CD14-positive monocyte (primary cell): ENCODE data around the gene C17orf114.
A peak's percentile ranks its signal among the peaks of the same experiment; 100 is the strongest.

Source experiments
- DNase-seq, 3 donors: peaks; one replicate each; pipeline ENCODE4 v3.0.0-alpha.2; 2011 to 2022
- H2AFZ ChIP-seq: 2 replicates; pipeline ENCODE4 v1.6.0; 2012; ENCODE audit warnings: mild to moderate bottlenecking, low read depth, low read length, inconsistent platforms; ENCODE audit not compliant: insufficient read depth, poor library complexity, severe bottlenecking
- H3K27ac ChIP-seq, 2 donors: 1 replicate in 1 of 2; 2 replicates in 1 of 2; pipeline ENCODE4 v1.5.1; 2012 to 2013; ENCODE audit warnings: low read length in 2 of 2, control low read depth in 1 of 2, inconsistent platforms in 1 of 2, low read depth in 1 of 2, mild to moderate bottlenecking in 1 of 2
- H3K27me3 ChIP-seq, 2 donors: one replicate each; pipeline versions ENCODE4 v1.6.0 to v1.6.1; 2011 to 2013; ENCODE audit warnings: low read length in 2 of 2; ENCODE audit not compliant: control insufficient read depth in 2 of 2, insufficient read depth in 2 of 2
- H3K36me3 ChIP-seq, 2 donors: replicated peaks in 1 of 2; 1 replicate in 1 of 2; 2 replicates in 1 of 2; pipeline versions ENCODE4 v1.5.1 to v1.6.1; 2012 to 2013; ENCODE audit warnings: low read length in 2 of 2, control low read depth in 1 of 2, inconsistent platforms in 1 of 2, mild to moderate bottlenecking in 1 of 2; ENCODE audit not compliant: insufficient read depth in 2 of 2, control insufficient read depth in 1 of 2
- H3K4me1 ChIP-seq, 2 donors: 1 replicate in 1 of 2; 2 replicates in 1 of 2; pipeline versions ENCODE4 v1.5.1 to v1.6.1; 2012 to 2013; ENCODE audit warnings: low read length in 2 of 2, control low read depth in 1 of 2, inconsistent platforms in 1 of 2, mild to moderate bottlenecking in 1 of 2, moderate library complexity in 1 of 2; ENCODE audit not compliant: insufficient read depth in 2 of 2, control insufficient read depth in 1 of 2
- H3K4me2 ChIP-seq: replicated peaks from 2 replicates; pipeline ENCODE3; 2012; ENCODE audit warnings: low read length, moderate library complexity, mild to moderate bottlenecking; ENCODE audit not compliant: poor library complexity, severe bottlenecking; ENCODE audit errors: extremely low read depth
- H3K4me3 ChIP-seq, 3 experiments: fragments of 200-600 bp in 1 of 3; sonication (generic) in 1 of 3; replicated peaks in 1 of 3; 1 replicate in 2 of 3; 2 replicates in 1 of 3; pipeline ENCODE4 v1.5.1; 2011 to 2013; ENCODE audit warnings: low read length in 3 of 3, mild to moderate bottlenecking in 3 of 3, control low read depth in 2 of 3, low read depth in 2 of 3, inconsistent platforms in 1 of 3, moderate library complexity in 1 of 3
- H3K79me2 ChIP-seq: 2 replicates; pipeline ENCODE4 v1.6.0; 2012; ENCODE audit warnings: mild to moderate bottlenecking, control low read depth, inconsistent platforms, low read length, moderate library complexity; ENCODE audit not compliant: insufficient read depth
- H3K9ac ChIP-seq: 2 replicates; pipeline ENCODE4 v1.6.0; 2017; ENCODE audit warnings: low read length, mild to moderate bottlenecking; ENCODE audit not compliant: insufficient read depth, poor library complexity, severe bottlenecking
- H3K9me3 ChIP-seq, 2 donors: replicated peaks in 1 of 2; 1 replicate in 1 of 2; 2 replicates in 1 of 2; pipeline versions ENCODE4 v1.5.1 to v1.6.1; 2012 to 2013; ENCODE audit warnings: low read length in 2 of 2, control low read depth in 1 of 2; ENCODE audit not compliant: control insufficient read depth in 1 of 2, insufficient read depth in 1 of 2
- H4K20me1 ChIP-seq: 2 replicates; pipeline ENCODE4 v1.6.0; 2012; ENCODE audit warnings: mild to moderate bottlenecking, low read length, control low read depth, moderate library complexity; ENCODE audit not compliant: insufficient read depth
- H3K27ac Mint-ChIP-seq, 7 donors: one replicate each; pipeline ENCODE4 v1.8.0; 2020; ENCODE audit warnings: mild to moderate bottlenecking in 7 of 7, mixed read lengths in 7 of 7, moderate library complexity in 6 of 7, inconsistent platforms in 2 of 7
- H3K27me3 Mint-ChIP-seq, 3 donors: one replicate each; pipeline ENCODE4 v1.8.0; 2021 to 2022; ENCODE audit warnings: low read depth in 3 of 3, mild to moderate bottlenecking in 3 of 3, mixed read lengths in 3 of 3, moderate library complexity in 3 of 3, inconsistent platforms in 1 of 3
- H3K36me3 Mint-ChIP-seq, 2 donors: one replicate each; pipeline ENCODE4 v1.8.0; 2020; ENCODE audit warnings: mixed read lengths in 2 of 2, inconsistent platforms in 1 of 2, mild to moderate bottlenecking in 1 of 2
- H3K4me1 Mint-ChIP-seq: one replicate; pipeline ENCODE4 v1.8.0; 2020; ENCODE audit warnings: mild to moderate bottlenecking, mixed read lengths
- H3K4me3 Mint-ChIP-seq, 2 donors: one replicate each; pipeline ENCODE4 v1.8.0; 2020; ENCODE audit warnings: mild to moderate bottlenecking in 2 of 2, mixed read lengths in 2 of 2, moderate library complexity in 1 of 2
- H3K9me3 Mint-ChIP-seq, 7 donors: one replicate each; pipeline ENCODE4 v1.8.0; 2020 to 2022; ENCODE audit warnings: mixed read lengths in 7 of 7, mild to moderate bottlenecking in 6 of 7, moderate library complexity in 6 of 7, inconsistent platforms in 2 of 7
- CTCF ChIP-seq: fragments of 200-600 bp; IDR thresholded peaks from one replicate; pipeline ENCODE4 v1.8.0; 2022; ENCODE audit warnings: antibody characterized with exemption, mild to moderate bottlenecking
- WGBS: methylation state at CpG from one replicate; pipeline ENCODE4 v1.1.5; 2013; ENCODE audit warnings: missing lambda C conversion rate; ENCODE audit not compliant: insufficient coverage; 5-methylcytosine and 5-hydroxymethylcytosine counted together
- intact Hi-C, 2 donors: fragments of 100-400 bp; cut with micrococcal nuclease; formaldehyde crosslinking; loops; one replicate each; pipeline versions ENCODE4 v1.15.0 to v1.15.1; 2023

C17orf114 gene

GRCh38 chr17:4840893-4841242 is 38.7 kb upstream of the C17orf114 start:
- H3K9ac ChIP-seq: no peak overlapping the region
- peaks cover 75% of the 10 kb centered on the region for H3K79me2 ChIP-seq
- H3K4me1 ChIP-seq: peaks cover 43 to 57% of the 10 kb centered on the region in 2 donors
- H3K9me3 ChIP-seq: no peaks in the 10 kb centered on the region
- intact Hi-C loops: loop anchor here in 1 of 2 donors (10.0 kb wide), 1 partner anchor 46 kb away; the partner anchor contains the start of gene PSMB6
- peaks cover 69% of the 10 kb centered on the region for H3K4me1 Mint-ChIP-seq
- H3K9me3 Mint-ChIP-seq: no peaks in the 10 kb centered on the region
- H3K36me3 Mint-ChIP-seq: peaks cover 52% of the 10 kb centered on the region in 2 donors
- H3K27ac Mint-ChIP-seq: peak overlapping the region in 4 of 7 donors; percentile 20 to 87 (median 69)
- peaks cover 0 to 3% (median 2%) of the 10 kb centered on the region in 3 donors for H3K27me3 Mint-ChIP-seq
- no peak overlapping the region for H2AFZ ChIP-seq
- peaks cover 10 to 31% of the 10 kb centered on the region in 2 donors for H3K36me3 ChIP-seq
- H3K27me3 ChIP-seq: no peaks in the 10 kb centered on the region
- no peak overlapping the region for H3K27ac ChIP-seq
- H3K4me2 ChIP-seq: no peak overlapping the region
- peaks cover 1% of the 10 kb centered on the region for H4K20me1 ChIP-seq
- no peak overlapping the region for H3K4me3 Mint-ChIP-seq
- TF ChIP-seq CTCF: no peak
- H3K4me3 ChIP-seq: no peak overlapping the region
- WGBS: 67% methylated on average over 10 of the region's 10 CpGs
- DNase-seq: no peak

DNA sequence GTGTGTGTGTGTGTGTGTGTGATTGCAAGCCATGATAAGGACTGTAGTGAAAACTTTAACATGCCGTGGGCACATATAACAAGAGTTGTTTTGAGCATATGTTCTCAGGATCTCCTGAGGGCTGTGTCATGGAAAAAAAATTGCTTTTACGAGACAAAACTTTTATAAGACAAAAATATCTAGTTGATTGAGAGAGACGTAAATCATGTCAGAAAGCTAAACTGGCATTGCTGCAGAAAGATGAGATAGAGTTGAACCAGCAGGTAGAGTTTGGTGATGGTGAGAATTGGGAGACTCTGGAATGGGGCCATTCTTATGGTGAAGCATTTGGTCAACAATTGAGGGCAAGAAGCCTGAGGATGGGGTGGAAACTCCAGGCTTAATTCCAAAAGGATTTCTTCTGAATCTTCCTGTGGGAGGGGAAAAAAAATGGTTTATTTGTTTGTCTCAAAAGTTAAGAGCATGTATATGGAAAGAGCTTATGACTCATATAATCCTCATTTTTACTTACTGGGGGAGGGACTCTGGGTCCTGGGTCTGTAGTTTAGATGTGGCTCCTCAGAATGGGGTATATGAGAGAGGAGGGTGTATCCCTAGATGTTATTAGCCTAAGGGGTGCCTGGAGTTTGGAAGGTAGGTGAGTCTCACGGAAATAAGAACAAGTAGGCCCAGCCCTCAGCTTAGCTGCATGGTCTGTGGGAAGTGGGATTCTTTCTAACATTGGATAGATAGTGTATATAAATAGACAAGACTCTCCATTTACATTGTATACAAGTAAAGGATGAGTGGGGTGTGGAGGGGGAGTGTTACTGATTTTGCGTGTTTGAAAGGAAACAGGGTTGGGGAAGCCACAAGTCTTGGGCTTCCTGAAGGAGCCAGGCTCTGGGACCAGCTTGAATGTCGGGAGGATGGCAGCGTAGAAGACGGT is 38.1 kb upstream of the C17orf114 start:
- no peaks in the 10 kb centered on the region for H3K9me3 ChIP-seq
- intact Hi-C loops: loop anchor here (5.0 to 10.0 kb wide), 4 partner anchors 32 to 45 kb away; partner anchors contain the start of gene PSMB6 (in 2 of the 2)
- no peak for DNase-seq
- peak overlapping the region in 3 of 7 donors; percentile 12 to 87 (median 70) for H3K27ac Mint-ChIP-seq
- no peak overlapping the region for H2AFZ ChIP-seq
- no peak overlapping the region for H3K4me3 Mint-ChIP-seq
- peaks cover 77% of the 10 kb centered on the region for H3K79me2 ChIP-seq
- H3K4me1 ChIP-seq: peaks cover 43 to 57% of the 10 kb centered on the region in 2 donors
- H3K9ac ChIP-seq: no peak overlapping the region
- H3K36me3 ChIP-seq: peaks cover 10 to 31% of the 10 kb centered on the region in 2 donors
- 19% methylated on average over 4 of the region's 8 CpGs for WGBS
- no peak overlapping the region for H3K4me2 ChIP-seq
- peaks cover 51% of the 10 kb centered on the region in 2 donors for H3K36me3 Mint-ChIP-seq
- no peak overlapping the region for H3K27ac ChIP-seq
- H3K4me1 Mint-ChIP-seq: peaks cover 69% of the 10 kb centered on the region
- H3K27me3 Mint-ChIP-seq: peaks cover 0 to 3% (median 0%) of the 10 kb centered on the region in 3 donors
- H3K9me3 Mint-ChIP-seq: no peaks in the 10 kb centered on the region
- no peaks in the 10 kb centered on the region for H3K27me3 ChIP-seq
- no peak overlapping the region for H3K4me3 ChIP-seq
- no peak for TF ChIP-seq CTCF
- H4K20me1 ChIP-seq: peaks cover 7% of the 10 kb centered on the region
